NT2/D1 (cell line): Measurements from ENCODE around the gene DRD4.

ENCODE experiments used
- DNase-seq: peaks from one replicate; pipeline ENCODE4 v3.0.0-alpha.2; 2011; ENCODE audit warnings: low read depth, low spot score
- H3K27me3 ChIP-seq: 2 replicates; pipeline ENCODE4 v1.6.0; 2011; ENCODE audit warnings: mild to moderate bottlenecking; ENCODE audit not compliant: insufficient read length, insufficient read depth
- H3K36me3 ChIP-seq: 2 replicates; pipeline ENCODE4 v1.6.1; 2011; ENCODE audit warnings: mild to moderate bottlenecking, low read length, mixed read lengths; ENCODE audit not compliant: insufficient read depth, insufficient read length
- H3K4me1 ChIP-seq: 2 replicates; pipeline ENCODE4 v1.5.1; 2011; ENCODE audit not compliant: insufficient read depth, insufficient read length
- H3K4me3 ChIP-seq: 2 replicates; pipeline ENCODE4 v1.5.1; 2011; ENCODE audit warnings: low read depth; ENCODE audit not compliant: insufficient read length
- H3K9ac ChIP-seq: 2 replicates; pipeline ENCODE4 v1.6.0; 2011; ENCODE audit warnings: low read depth; ENCODE audit not compliant: insufficient read length
- H3K9me3 ChIP-seq: 2 replicates; pipeline ENCODE4 v1.5.1; 2011; ENCODE audit warnings: mild to moderate bottlenecking, low read length; ENCODE audit not compliant: insufficient read depth
- SUZ12 ChIP-seq: IDR thresholded peaks from 2 replicates; pipeline ENCODE4 v1.6.1; 2011; ENCODE audit not compliant: insufficient read length, insufficient read depth; ENCODE audit errors: extremely low read depth
- YY1 ChIP-seq: IDR thresholded peaks from 2 replicates; pipeline ENCODE4 v1.6.1; 2011; ENCODE audit not compliant: insufficient read length, insufficient read depth
- ZNF274 ChIP-seq: IDR thresholded peaks from 2 replicates; pipeline ENCODE4 v1.6.1; 2011; ENCODE audit warnings: mild to moderate bottlenecking, low read depth, low read length

DRD4 gene

DNA sequence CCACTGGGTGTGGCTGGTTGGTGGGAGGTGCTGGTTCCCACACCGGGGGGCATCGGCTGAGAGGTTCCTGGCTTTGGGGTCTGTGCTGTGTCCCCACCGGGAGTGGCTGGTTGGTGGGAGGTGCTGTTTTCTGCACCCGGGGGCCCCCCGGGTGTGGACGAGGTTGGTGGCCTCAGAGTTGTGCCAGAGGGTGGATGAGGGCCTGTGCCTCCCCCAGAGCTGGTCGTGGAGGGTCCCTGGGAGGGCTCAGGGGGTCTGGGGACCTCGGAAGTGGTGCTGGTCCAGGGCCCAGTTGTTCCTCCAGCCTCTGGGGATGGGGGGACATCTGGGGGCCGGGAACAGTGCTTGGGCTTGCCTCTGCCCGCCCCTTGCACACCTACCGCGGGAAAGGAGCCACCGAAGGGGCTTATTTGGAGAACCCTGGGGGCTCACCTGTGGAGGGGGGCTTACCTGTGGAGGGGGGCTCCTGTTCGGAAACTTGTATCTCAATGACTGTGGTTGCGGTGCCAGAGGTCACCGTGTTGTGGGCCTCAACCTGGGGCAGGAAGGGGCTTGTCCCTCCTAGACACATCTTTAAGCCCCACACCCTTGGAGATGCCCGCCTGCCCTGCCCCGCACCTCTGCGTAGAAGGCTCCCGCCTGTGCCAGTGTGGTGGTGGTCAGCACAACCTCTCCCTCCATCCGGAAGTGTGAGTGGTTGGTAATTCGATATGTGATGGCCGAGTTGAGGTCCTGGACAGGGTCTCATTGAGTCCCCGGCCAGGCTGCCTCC, 18.0 kb upstream of the DRD4 start:
- DNase-seq: no peak
- Histone ChIP-seq H3K9ac (no peak overlapping the region), H3K4me1 (peaks cover 17% of the 10 kb centered on the region), H3K36me3 (peaks cover 80% of the 10 kb centered on the region), H3K27me3 (no peaks in the 10 kb centered on the region), H3K4me3 (no peak overlapping the region), H3K9me3 (no peaks in the 10 kb centered on the region)
- no peak for TF ChIP-seq YY1
- TF ChIP-seq ZNF274: no peak
- no peak for TF ChIP-seq SUZ12

DNA sequence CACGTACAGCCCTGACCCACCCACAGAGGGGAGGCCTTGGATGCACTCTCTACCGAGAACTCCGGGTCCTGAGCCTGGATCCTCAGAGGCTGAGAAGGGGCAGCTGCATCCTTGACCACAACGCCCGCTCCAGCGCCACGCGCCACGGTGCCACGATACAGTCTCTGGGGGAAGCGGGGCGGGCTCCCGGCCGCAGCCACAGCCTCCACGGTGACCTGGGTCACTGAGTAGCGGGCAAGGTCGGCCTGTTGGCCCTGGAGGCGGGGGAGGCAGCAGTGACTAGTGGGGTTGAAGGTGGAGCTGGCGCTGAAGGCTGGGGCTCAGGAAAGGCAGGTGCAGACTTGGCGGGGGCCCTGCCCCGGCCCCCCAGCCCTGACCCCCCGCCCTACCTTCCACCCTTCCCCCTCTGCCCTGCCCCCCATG, 17.4 kb upstream of the DRD4 start:
- no peak for TF ChIP-seq ZNF274
- TF ChIP-seq SUZ12: no peak
- no peak for TF ChIP-seq YY1
- Histone ChIP-seq H3K9ac (no peak overlapping the region), H3K4me1 (peaks cover 16% of the 10 kb centered on the region), H3K27me3 (no peaks in the 10 kb centered on the region), H3K9me3 (no peaks in the 10 kb centered on the region), H3K36me3 (peaks cover 80% of the 10 kb centered on the region), H3K4me3 (no peak overlapping the region)
- no peak for DNase-seq

DNA sequence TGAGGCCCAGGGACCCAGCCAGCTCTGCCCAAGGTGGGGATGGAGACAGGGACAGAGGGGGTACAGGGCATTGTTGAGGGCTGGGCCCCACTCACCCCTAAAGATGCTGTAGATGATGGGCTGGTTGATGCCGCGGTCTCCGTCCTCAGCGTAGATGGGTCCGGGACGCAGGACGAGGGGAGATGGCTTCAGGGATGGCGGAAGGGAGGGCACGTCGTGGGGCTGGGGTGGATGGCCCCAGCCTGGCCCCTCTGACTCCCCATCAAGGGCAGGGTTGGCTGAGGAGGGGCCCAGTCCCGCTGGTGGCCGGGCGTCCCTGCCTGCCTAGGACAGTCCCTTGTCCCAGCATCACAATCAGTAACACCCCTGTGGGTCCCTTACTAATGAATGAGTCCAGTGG, 16.9 kb upstream of the DRD4 start:
- H3K4me1 ChIP-seq: peaks cover 17% of the 10 kb centered on the region
- no peaks in the 10 kb centered on the region for H3K27me3 ChIP-seq
- no peak for DNase-seq
- peaks cover 76% of the 10 kb centered on the region for H3K36me3 ChIP-seq
- no peak for TF ChIP-seq YY1
- no peak for TF ChIP-seq SUZ12
- TF ChIP-seq ZNF274: no peak
- H3K4me3 ChIP-seq: no peak overlapping the region
- H3K9ac ChIP-seq: no peak overlapping the region
- H3K9me3 ChIP-seq: no peaks in the 10 kb centered on the region

DNA sequence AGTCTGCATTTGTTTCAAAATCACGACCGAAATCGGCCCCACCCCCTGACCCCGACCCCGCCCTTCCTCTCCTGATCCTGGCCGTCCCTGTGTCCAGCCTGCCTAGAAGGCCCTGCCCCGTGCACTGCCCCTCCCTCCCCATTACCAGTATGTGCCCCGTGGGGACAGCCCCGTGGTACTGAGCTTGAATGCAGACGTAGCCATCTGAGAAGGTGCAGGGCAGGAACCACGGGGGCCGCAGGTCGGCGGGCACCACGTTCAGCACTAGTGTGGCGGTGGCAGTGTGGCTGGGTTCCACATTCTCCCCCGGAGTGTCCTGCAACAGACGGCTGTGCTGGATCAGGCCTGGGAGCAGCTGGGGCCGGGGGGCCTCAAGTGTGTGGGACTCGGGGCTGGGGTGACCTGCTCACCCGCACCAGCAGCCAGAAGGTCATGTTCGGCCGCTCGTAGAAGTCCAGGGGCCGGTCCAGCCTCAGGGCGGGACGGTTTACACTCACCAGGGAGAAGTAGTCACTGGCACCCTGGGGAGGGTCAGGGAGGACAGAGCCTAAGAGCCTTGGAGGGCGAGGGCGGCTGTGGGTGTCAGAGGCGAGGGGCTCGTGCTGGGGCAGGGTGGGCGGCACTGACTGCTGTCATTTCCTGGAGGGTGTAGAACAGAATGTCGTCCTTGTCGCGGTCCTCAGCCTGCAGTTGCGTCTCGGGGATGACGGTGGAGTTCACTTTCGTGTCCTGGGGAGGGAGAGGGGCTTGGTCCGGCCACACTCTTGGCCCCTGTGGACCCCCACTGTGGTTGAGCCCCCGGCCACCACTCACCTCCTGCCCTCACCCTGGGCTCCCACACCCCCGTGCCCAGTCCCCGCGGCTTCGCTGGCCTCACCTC, 15.9 kb upstream of the DRD4 start:
- Histone ChIP-seq H3K27me3 (no peaks in the 10 kb centered on the region), H3K9me3 (no peaks in the 10 kb centered on the region), H3K4me3 (no peak overlapping the region), H3K9ac (no peak overlapping the region), H3K4me1 (peaks cover 18% of the 10 kb centered on the region), H3K36me3 (peaks cover 72% of the 10 kb centered on the region)
- no peak for DNase-seq
- TF ChIP-seq YY1 (no peak), ZNF274 (no peak), SUZ12 (no peak)

DNA sequence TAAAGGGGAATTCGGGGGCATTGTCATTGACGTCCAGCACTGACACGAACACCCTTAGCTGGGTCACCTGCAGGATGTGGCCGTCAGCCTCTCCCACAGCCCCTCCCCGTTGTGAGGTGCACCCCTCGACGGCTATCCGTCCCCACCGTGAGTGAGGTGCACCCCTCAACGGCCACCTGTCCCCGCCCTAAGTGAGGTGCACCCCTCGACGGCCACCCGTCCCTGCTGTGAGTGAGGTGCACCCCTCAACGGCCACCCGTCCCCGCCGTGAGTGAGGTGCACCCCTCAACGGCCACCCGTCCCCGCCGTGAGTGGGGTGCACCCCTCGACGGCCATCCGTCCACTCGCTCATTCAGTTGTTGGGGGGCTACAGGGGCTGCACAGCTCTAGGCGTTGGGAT, 15.2 kb upstream of the DRD4 start:
- no peak for DNase-seq
- Histone ChIP-seq H3K4me1 (peaks cover 15% of the 10 kb centered on the region), H3K36me3 (peaks cover 67% of the 10 kb centered on the region), H3K4me3 (no peak overlapping the region), H3K9me3 (no peaks in the 10 kb centered on the region), H3K9ac (no peak overlapping the region), H3K27me3 (no peaks in the 10 kb centered on the region)
- TF ChIP-seq ZNF274 (no peak), SUZ12 (no peak), YY1 (no peak)

DNA sequence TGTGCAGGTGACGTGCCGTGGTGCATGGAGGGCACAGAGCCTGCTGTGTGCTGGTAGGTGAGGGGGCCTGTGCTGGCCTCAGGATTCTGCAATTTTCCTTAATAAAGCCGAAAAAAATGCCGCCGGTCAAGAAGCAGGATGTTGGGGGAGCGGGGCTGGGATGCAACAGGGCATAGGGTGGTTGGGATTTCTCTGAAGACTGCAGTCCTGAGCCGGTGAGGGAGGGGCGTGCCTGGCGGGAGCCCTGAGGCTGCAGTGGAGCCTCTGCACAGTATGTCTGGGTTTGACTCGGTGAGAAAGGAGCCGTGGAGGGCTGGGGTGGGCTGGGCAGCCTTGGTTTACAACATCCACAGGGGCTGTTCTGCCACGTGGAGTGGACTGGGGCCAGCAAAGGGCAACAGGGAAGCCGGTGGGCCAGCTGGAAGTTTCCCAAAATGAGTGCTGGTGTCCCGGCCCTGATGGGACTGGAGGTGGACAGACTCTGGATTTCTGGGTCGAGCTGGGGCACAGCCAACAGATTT, 13.7 kb upstream of the DRD4 start:
- peaks cover 57% of the 10 kb centered on the region for H3K36me3 ChIP-seq
- no peak overlapping the region for H3K9ac ChIP-seq
- H3K27me3 ChIP-seq: no peaks in the 10 kb centered on the region
- no peak for DNase-seq
- H3K9me3 ChIP-seq: no peaks in the 10 kb centered on the region
- TF ChIP-seq ZNF274 (no peak), YY1 (no peak), SUZ12 (no peak)
- H3K4me3 ChIP-seq: no peak overlapping the region
- H3K4me1 ChIP-seq: peaks cover 17% of the 10 kb centered on the region
